K562 (cell line): Measurements from ENCODE around the gene PANX1. TPM values are rescaled to one million over a fixed set of nuclear protein-coding genes. Genes with fewer than 3 reads are reported as not detected.

Source experiments
- ATAC-seq: fragments of 200-7000 bp; cut with Tn5 transposase; 3 replicates; pipeline ENCODE4 v1.9.1; 2020; ENCODE audit warnings: moderate library complexity
- BruUV-seq: library from RNA; stranded (reverse); fragments of 400-500 nt; replicated peaks from 2 replicates; lab custom pipeline; 2021; lab: Mats Ljungman, UMichigan
- CTCF ChIA-PET: fragments of 300-600 bp; formaldehyde crosslinking; extraction: SDS; loops from one replicate; lab custom pipeline; 2021; ENCODE audit warnings: low intra/inter-chr PET ratio; lab: Yijun Ruan, JAX
- POLR2A ChIA-PET: fragments of 300-600, 350-650 bp; sonication (Branson Sonifier 250); formaldehyde crosslinking; extraction: SDS; loops from one replicate; lab custom pipeline; 2021; ENCODE audit warnings: antibody characterized with exemption, inconsistent platforms; lab: Yijun Ruan, JAX
- DNase-seq, 4 experiments: peaks; one replicate each; pipeline versions ENCODE4 v3.0.0 to v3.0.0-alpha.2; 2011 to 2018; ENCODE audit warnings: low spot score in 3 of 4, mixed read lengths in 3 of 4; ENCODE audit errors: extremely low read depth in 1 of 4
- FAIRE-seq: peaks from 2 replicates; lab custom pipeline; 2011; peaks lifted over from hg19 to GRCh38; lab: Jason Lieb, UNC
- H2AFZ ChIP-seq: 2 replicates; pipeline ENCODE4 v1.6.0; 2011; ENCODE audit warnings: low read depth, low read length, control low read depth, inconsistent platforms
- H3K27ac ChIP-seq: fragments of 200-600 bp; 3 replicates; pipeline ENCODE4 v1.8.0; 2011; ENCODE audit warnings: low read depth, mild to moderate bottlenecking, control low read depth, inconsistent platforms, low read length, moderate library complexity, mixed read lengths; ENCODE audit errors: extremely low read depth
- H3K27me3 ChIP-seq, 2 experiments: fragments of 300-600 bp in 1 of 2; 2 replicates in 1 of 2; 3 replicates in 1 of 2; pipeline versions ENCODE4 v1.6.0 to v1.8.0; 2011; ENCODE audit warnings: inconsistent platforms in 2 of 2, low read length in 2 of 2, mild to moderate bottlenecking in 1 of 2, mixed read lengths in 1 of 2, moderate library complexity in 1 of 2; ENCODE audit not compliant: control insufficient read depth in 2 of 2, insufficient read depth in 2 of 2
- H3K36me3 ChIP-seq: fragments of 300-600 bp; 3 replicates; pipeline ENCODE4 v1.8.0; 2011; ENCODE audit warnings: mild to moderate bottlenecking, low read length, inconsistent platforms; ENCODE audit not compliant: control insufficient read depth, insufficient read depth
- H3K4me1 ChIP-seq, 2 experiments: fragments of 200-600 bp in 1 of 2; replicated peaks in 1 of 2; 2 replicates in 1 of 2; 3 replicates in 1 of 2; pipeline versions ENCODE4 v1.5.1 to v1.8.0; 2011; ENCODE audit warnings: inconsistent platforms in 2 of 2, low read length in 2 of 2, mild to moderate bottlenecking in 1 of 2, mixed read lengths in 1 of 2, moderate library complexity in 1 of 2; ENCODE audit not compliant: control insufficient read depth in 2 of 2, insufficient read depth in 2 of 2
- H3K4me2 ChIP-seq: 2 replicates; pipeline ENCODE4 v1.6.1; 2011; ENCODE audit warnings: low read length, control low read depth, inconsistent platforms, mixed read lengths; ENCODE audit not compliant: insufficient read depth
- H3K4me3 ChIP-seq: fragments of 200-600 bp; sonication (generic), shearing (Covaris generic); 2 replicates; pipeline ENCODE4 v1.5.1; 2016; ENCODE audit warnings: control low read depth, inconsistent platforms
- H3K79me2 ChIP-seq: fragments of 200-600 bp; 3 replicates; pipeline ENCODE4 v1.8.0; 2011; ENCODE audit warnings: low read length, inconsistent platforms; ENCODE audit not compliant: control insufficient read depth, insufficient read depth
- H3K9ac ChIP-seq, 2 experiments: 2 replicates each; pipeline versions ENCODE4 v1.6.0 to v1.6.1; 2011; ENCODE audit warnings: low read depth in 2 of 2, low read length in 2 of 2, control low read depth in 1 of 2, inconsistent platforms in 1 of 2, mild to moderate bottlenecking in 1 of 2, mixed read lengths in 1 of 2; ENCODE audit not compliant: insufficient read depth in 1 of 2
- H3K9me1 ChIP-seq: one replicate; pipeline ENCODE4 v1.6.0; 2011; ENCODE audit warnings: inconsistent platforms, mild to moderate bottlenecking, low read length, moderate library complexity; ENCODE audit not compliant: control insufficient read depth, insufficient read depth
- H3K9me3 ChIP-seq: replicated peaks from 2 replicates; pipeline ENCODE4 v1.5.1; 2011; ENCODE audit warnings: low read depth, low read length, inconsistent platforms; ENCODE audit not compliant: control insufficient read depth, insufficient read depth
- H4K20me1 ChIP-seq: replicated peaks from 2 replicates; pipeline ENCODE4 v1.6.1; 2011; ENCODE audit warnings: low read length, inconsistent platforms, mixed read lengths; ENCODE audit not compliant: control insufficient read depth, insufficient read depth
- ATF7 ChIP-seq: fragments of 450-650 bp; IDR thresholded peaks from 2 replicates; pipeline ENCODE4 v1.7.1; 2014; ENCODE audit warnings: mild to moderate bottlenecking, moderate library complexity
- CEBPB ChIP-seq: fragments of 450-650 bp; IDR thresholded peaks from 2 replicates; pipeline ENCODE4 v1.6.1; 2016; ENCODE audit warnings: missing genetic modification characterization, missing compliant biosample characterization
- COPS2 ChIP-seq: fragments of 450-650 bp; conservative IDR thresholded peaks from 2 replicates; pipeline ENCODE4 v1.6.1; 2016; ENCODE audit warnings: mild to moderate bottlenecking, moderate library complexity
- ESRRB ChIP-seq: fragments of 250-450 bp; sonication (Bioruptor Pico); IDR thresholded peaks from 2 replicates; pipeline ENCODE4 v1.5.0; 2020; ENCODE audit warnings: mild to moderate bottlenecking, moderate library complexity, borderline replicate concordance
- HDGF ChIP-seq: fragments of 450-650 bp; IDR thresholded peaks from 2 replicates; pipeline ENCODE4 v1.6.1; 2016
- KLF16 ChIP-seq: IDR thresholded peaks from 2 replicates; pipeline ENCODE4 v1.6.1; 2016; ENCODE audit warnings: antibody characterized with exemption
- NBN ChIP-seq: fragments of 450-650 bp; IDR thresholded peaks from 2 replicates; pipeline ENCODE4 v1.6.1; 2016; ENCODE audit warnings: low read depth, mild to moderate bottlenecking
- RBM22 ChIP-seq: fragments of 200-400 bp; formaldehyde crosslinking; IDR thresholded peaks from 2 replicates; pipeline ENCODE4 v1.6.1; 2018; ENCODE audit warnings: low read length, low read depth; ENCODE audit not compliant: poor library complexity, severe bottlenecking
- ZNF134 ChIP-seq: fragments of 250-450 bp; sonication (Bioruptor Pico); conservative IDR thresholded peaks from 2 replicates; pipeline ENCODE4 v1.4.0; 2020
- ZNF217 ChIP-seq: sonication (generic); formaldehyde crosslinking; IDR thresholded peaks from 2 replicates; pipeline ENCODE4 v1.8.0; 2022; ENCODE audit warnings: mild to moderate bottlenecking, missing genetic modification reagents
- ZNF3 ChIP-seq: fragments of 250-450 bp; sonication (Bioruptor Pico); IDR thresholded peaks from 2 replicates; pipeline ENCODE4 v1.5.0; 2021; ENCODE audit warnings: mild to moderate bottlenecking, moderate library complexity
- ZNF398 ChIP-seq: fragments of 250-450 bp; sonication (Bioruptor Pico); IDR thresholded peaks from 2 replicates; pipeline ENCODE4 v1.8.0; 2021; ENCODE audit warnings: moderate library complexity, mild to moderate bottlenecking, inconsistent platforms
- ZNF696 ChIP-seq: fragments of 250-450 bp; sonication (Bioruptor Pico); conservative IDR thresholded peaks from 2 replicates; pipeline ENCODE4 v1.4.0; 2020; ENCODE audit warnings: mild to moderate bottlenecking, moderate library complexity
- WGBS: fragments of 100-300 bp; shearing (Covaris generic); methylation state at CpG from one replicate; pipeline ENCODE4 v1.1.6; 2016; ENCODE audit warnings: low coverage, mixed read lengths; ENCODE audit not compliant: insufficient coverage; ENCODE audit errors: missing lambda C conversion rate; 5-methylcytosine and 5-hydroxymethylcytosine counted together
- in situ Hi-C: fragments of 300-500 bp; cut with MboI; formaldehyde crosslinking; loops from 4 replicates; pipeline ENCODE4 v1.15.0; 2018; ENCODE audit warnings: inconsistent platforms, mixed read lengths
- intact Hi-C: fragments of 100-400 bp; cut with micrococcal nuclease; formaldehyde crosslinking; loops from 2 replicates; pipeline ENCODE4 v1.14.2; 2022
- polyA plus RNA-seq, 8 experiments: library from polyadenylated mRNA; depleted of rRNA in 4 of 8; stranded (reverse) in 5 of 8; unstranded in 3 of 8; fragments of >200 nt; fragmentation: Nextera tagmentation in 2 of 8; fragmentation: Illumina TruSeq in 1 of 8; extraction: Ambion mirVana in 2 of 8; extraction: Trizol in 1 of 8; gene quantifications; 2 replicates each; pipeline versions ENCODE4 v1.2.1 to v1.2.3, GENCODE V29; 2011 to 2014; ENCODE audit warnings: inconsistent platforms in 1 of 8, missing spikeins in 1 of 8
- total RNA-seq, 7 experiments: library from RNA; depleted of rRNA in 6 of 7; stranded (reverse); fragments of >200 nt in 6 of 7; fragmentation: Illumina TruSeq in 2 of 7; extraction: Trizol in 2 of 7; gene quantifications; 2 replicates each; pipeline versions ENCODE4 v1.2.1 to v1.2.3, GENCODE V29; 2011 to 2021; ENCODE audit warnings: low replicate concordance in 1 of 7

The PANX1 gene
- total and polyA plus RNA-seq, 9 of the 15 experiments (the other 6 are each of a cell fraction or from before 2014, with no cell fraction given): 1.9 to 14.8 (median 10.1) TPM

- in situ Hi-C loops (loop anchor here (10.0 kb wide), 1 partner anchor 325 kb away; the partner anchor contains the start of genes ANKRD49 and MRE11), intact Hi-C loops (loop anchor here (5.0 to 10.0 kb wide), 3 partner anchors 155 to 322 kb away; partner anchors contain the start of genes ANKRD49 and MRE11)
- BruUV-seq: no TSS peak
- no peak overlapping the region for H3K4me2 ChIP-seq
- H3K9me3 ChIP-seq: no peaks in the 10 kb centered on the region
- ATAC-seq (no peak), DNase-seq (no peak), FAIRE-seq (no peak)
- ChIA-PET POLR2A (no interaction called here), CTCF (no interaction called here)
- no peak overlapping the region for H3K27ac ChIP-seq
- no peak overlapping the region for H3K4me3 ChIP-seq
- TF ChIP-seq CEBPB: peak; percentile 55; the same call in 1 of the 2 replicates
- no peak for TF ChIP-seq ZNF696 (CRISPR knock-in tag)
- peaks cover 10% of the 10 kb centered on the region; the same call in 1 of the 3 replicates for H3K79me2 ChIP-seq
- no peak overlapping the region for H2AFZ ChIP-seq
- no peaks in the 10 kb centered on the region for H3K27me3 ChIP-seq
- WGBS: 80% methylated on average over 8 of the region's 8 CpGs
- H3K9me1 ChIP-seq: no peaks in the 10 kb centered on the region
- H3K9ac ChIP-seq: no peak overlapping the region
- peaks cover 6% of the 10 kb centered on the region; the same call in 1 of the 2 replicates for H4K20me1 ChIP-seq
- no peaks in the 10 kb centered on the region; the same call in 2 of the 3 replicates for H3K36me3 ChIP-seq
- H3K4me1 ChIP-seq: no peaks in the 10 kb centered on the region; a peak in 1 of 5 replicates
Observed at GRCh38 chr11:94169930-94170545, 41.4 kb downstream of the PANX1 start.

GRCh38 chr11:94170953-94171352, 42.3 kb downstream of the PANX1 start:
- no peak for ATAC-seq
- DNase-seq: no peak
- Histone ChIP-seq H3K79me2 (peaks cover 11% of the 10 kb centered on the region; the same call in 1 of the 3 replicates), H3K36me3 (no peaks in the 10 kb centered on the region; the same call in 2 of the 3 replicates), H2AFZ (no peak overlapping the region), H3K4me1 (no peaks in the 10 kb centered on the region; a peak in 1 of 5 replicates), H3K9me1 (no peaks in the 10 kb centered on the region), H3K9ac (no peak overlapping the region), H3K4me3 (no peak overlapping the region), H3K27ac (no peak overlapping the region), H3K4me2 (no peak overlapping the region), H3K27me3 (no peaks in the 10 kb centered on the region), H4K20me1 (peaks cover 6% of the 10 kb centered on the region; the same call in 1 of the 2 replicates), H3K9me3 (no peaks in the 10 kb centered on the region)
- POLR2A ChIA-PET: interaction anchor here (0.5 to 0.7 kb wide), 2 partner anchors 267 to 351 kb away, joined by 3 read pairs; no protein-coding TSS in a partner anchor
- no TSS peak for BruUV-seq
- FAIRE-seq: no peak
- CTCF ChIA-PET: interaction anchor here (1.6 kb wide), 1 partner anchor 334 kb away, joined by 4 read pairs; no protein-coding TSS in a partner anchor
- TF ChIP-seq KLF16 (no peak), NBN (no peak), HDGF (no peak), ATF7 (no peak), COPS2 (no peak), ZNF134 (CRISPR knock-in tag) (no peak), ZNF398 (CRISPR knock-in tag) (no peak), ZNF217 (CRISPR knock-in tag) (no peak), RBM22 (no peak), ESRRB (no peak), ZNF3 (no peak)
- intact Hi-C loops: loop anchor here (1.0 to 10.0 kb wide), 4 partner anchors 154 to 334 kb away; partner anchors contain the start of genes ANKRD49 and MRE11
- in situ Hi-C loops: loop anchor here (10.0 kb wide), 1 partner anchor 324 kb away; the partner anchor contains the start of genes ANKRD49 and MRE11
